HepG2 (cell line): ENCODE results near the gene GUK1. TPM values are rescaled to one million over a fixed set of nuclear protein-coding genes. Genes with fewer than 3 reads are reported as not detected.

Experiments used
- ARID3A ChIP-seq: IDR thresholded peaks from 2 replicates; pipeline ENCODE4 v1.6.1; 2012; ENCODE audit warnings: low read depth, low read length, improper control_type of control experiment
- ARID5B ChIP-seq: IDR thresholded peaks from 2 replicates; pipeline ENCODE4 v1.4.0; 2020; ENCODE audit warnings: mild to moderate bottlenecking, missing genetic modification reagents
- ATF3 ChIP-seq: sonication (generic); formaldehyde crosslinking; IDR thresholded peaks from 2 replicates; pipeline ENCODE4 v1.4.0; 2020; ENCODE audit warnings: missing genetic modification reagents
- BCL6 ChIP-seq: IDR thresholded peaks from 2 replicates; pipeline ENCODE4 v1.6.1; 2016; ENCODE audit warnings: missing genetic modification reagents, missing compliant biosample characterization
- CREB1 ChIP-seq, 2 experiments: fragments of 450-650 bp in 1 of 2; IDR thresholded peaks; 2 replicates each; pipeline ENCODE4 v1.6.1; 2016 to 2017; ENCODE audit warnings: control low read depth in 1 of 2, mild to moderate bottlenecking in 1 of 2, missing compliant biosample characterization in 1 of 2, missing genetic modification characterization in 1 of 2
- CREM ChIP-seq, 2 experiments: sonication (generic) in 1 of 2; formaldehyde crosslinking in 1 of 2; IDR thresholded peaks; 2 replicates each; pipeline versions ENCODE4 v1.4.0 to v1.6.1; 2016 to 2020; ENCODE audit warnings: antibody characterized with exemption in 1 of 2, mild to moderate bottlenecking in 1 of 2, missing genetic modification reagents in 1 of 2
- DRAP1 ChIP-seq: IDR thresholded peaks from 2 replicates; pipeline ENCODE4 v1.6.1; 2016; ENCODE audit warnings: missing genetic modification reagents, missing compliant biosample characterization
- ELF3 ChIP-seq: IDR thresholded peaks from 2 replicates; pipeline ENCODE4 v1.6.1; 2016; ENCODE audit warnings: missing genetic modification reagents, missing compliant biosample characterization
- EP300 ChIP-seq, 3 experiments: sonication (generic) in 1 of 3; formaldehyde crosslinking in 1 of 3; IDR thresholded peaks; 2 replicates each; pipeline versions ENCODE4 v1.5.1 to v1.6.1; 2011 to 2020; ENCODE audit warnings: low read depth in 2 of 3, low read length in 2 of 3, borderline replicate concordance in 1 of 3, improper control_type of control experiment in 1 of 3, mild to moderate bottlenecking in 1 of 3, missing genetic modification reagents in 1 of 3, moderate library complexity in 1 of 3
- GTF2F1 ChIP-seq: fragments of 150-350 bp; IDR thresholded peaks from 2 replicates; pipeline ENCODE4 v1.6.1; 2014; ENCODE audit warnings: low read length
- HOXA3 ChIP-seq: sonication (generic); formaldehyde crosslinking; IDR thresholded peaks from 2 replicates; pipeline ENCODE4 v1.5.0; 2020; ENCODE audit warnings: missing genetic modification reagents
- IRF2 ChIP-seq: IDR thresholded peaks from 2 replicates; pipeline ENCODE4 v1.6.1; 2018; ENCODE audit warnings: missing genetic modification reagents, missing compliant biosample characterization
- POLR2A ChIP-seq, 2 experiments: IDR thresholded peaks; 2 replicates each; pipeline ENCODE4 v1.6.1; 2011; ENCODE audit warnings: low read depth in 2 of 2, low read length in 2 of 2, mild to moderate bottlenecking in 1 of 2, moderate library complexity in 1 of 2; ENCODE audit not compliant: insufficient read depth in 1 of 2
- PPARG ChIP-seq: conservative IDR thresholded peaks from 2 replicates; pipeline ENCODE4 v1.6.1; 2016; ENCODE audit warnings: missing biosample characterization, missing genetic modification reagents
- SNAI1 ChIP-seq: sonication (generic); formaldehyde crosslinking; IDR thresholded peaks from 2 replicates; pipeline ENCODE4 v1.5.0; 2020; ENCODE audit warnings: mild to moderate bottlenecking, missing genetic modification reagents, borderline replicate concordance
- SOX6 ChIP-seq, 2 experiments: fragments of 450-650 bp in 1 of 2; sonication (generic) in 1 of 2; formaldehyde crosslinking in 1 of 2; IDR thresholded peaks; 2 replicates each; pipeline versions ENCODE4 v1.4.0 to v1.6.1; 2017 to 2020; ENCODE audit warnings: antibody characterized with exemption in 1 of 2, mild to moderate bottlenecking in 1 of 2, missing genetic modification reagents in 1 of 2
- SPEN ChIP-seq: sonication (generic); formaldehyde crosslinking; IDR thresholded peaks from 2 replicates; pipeline ENCODE4 v1.5.1; 2020; ENCODE audit warnings: low read depth, mild to moderate bottlenecking, missing genetic modification reagents
- TBX2 ChIP-seq: sonication (generic); formaldehyde crosslinking; IDR thresholded peaks from 2 replicates; pipeline ENCODE4 v1.5.0; 2020; ENCODE audit warnings: missing genetic modification reagents, mild to moderate bottlenecking, borderline replicate concordance
- TEAD3 ChIP-seq: optimal IDR thresholded peaks from 2 replicates; pipeline ENCODE3; 2016; ENCODE audit warnings: borderline replicate concordance
- THAP11 ChIP-seq: IDR thresholded peaks from 2 replicates; pipeline ENCODE4 v1.6.1; 2016; ENCODE audit warnings: missing biosample characterization, missing genetic modification reagents
- ZNF251 ChIP-seq: sonication (generic); formaldehyde crosslinking; IDR thresholded peaks from 2 replicates; pipeline ENCODE4 v1.9.0; 2021; ENCODE audit warnings: mild to moderate bottlenecking, missing genetic modification reagents
- ZNF615 ChIP-seq: sonication (generic); formaldehyde crosslinking; IDR thresholded peaks from 2 replicates; pipeline ENCODE4 v1.5.0; 2020; ENCODE audit warnings: mild to moderate bottlenecking, missing genetic modification reagents, borderline replicate concordance
- ZNF713 ChIP-seq: sonication (generic); formaldehyde crosslinking; IDR thresholded peaks from 2 replicates; pipeline ENCODE4 v1.4.0; 2020; ENCODE audit warnings: mild to moderate bottlenecking, missing genetic modification reagents
- ZNF841 ChIP-seq: sonication (generic); formaldehyde crosslinking; IDR thresholded peaks from 2 replicates; pipeline ENCODE4 v1.8.1; 2023; ENCODE audit warnings: missing genetic modification reagents, borderline replicate concordance
- polyA plus RNA-seq, 8 experiments: library from polyadenylated mRNA; depleted of rRNA in 3 of 8; stranded (reverse) in 7 of 8; unstranded in 1 of 8; fragments of >200 nt; fragmentation: Illumina TruSeq in 4 of 8; extraction: Trizol in 4 of 8; gene quantifications; 2 replicates each; pipeline versions ENCODE4 v1.2.1 to v1.2.3, GENCODE V29; 2011 to 2016; ENCODE audit warnings: low read depth in 4 of 8, missing spikeins in 1 of 8, mixed read lengths in 1 of 8; ENCODE audit not compliant: insufficient read depth in 1 of 8
- total RNA-seq, 5 experiments: library from RNA; depleted of rRNA; stranded (reverse); fragments of >200 nt; fragmentation: Illumina TruSeq; extraction: Trizol; gene quantifications; 2 replicates each; pipeline ENCODE4 v1.2.3, GENCODE V29; 2016; ENCODE audit warnings: low read depth in 1 of 5

GUK1 gene
- total and polyA plus RNA-seq, 2 of the 13 experiments (the other 11 are each of a cell fraction or from before 2014, with no cell fraction given) = 116 to 154 TPM

GRCh38 chr1:228109962-228110488, 30.1 kb upstream of the GUK1 start (continued):
- TF ChIP-seq ARID5B (CRISPR knock-in tag) = peak; percentile 64; the same call in 1 of the 2 replicates
- no peak for TF ChIP-seq ZNF615 (CRISPR knock-in tag)
- TF ChIP-seq GTF2F1 = no peak
- peak; percentile 27; the same call in 1 of the 2 replicates for TF ChIP-seq HOXA3 (CRISPR knock-in tag)
- TF ChIP-seq ARID3A = peak; percentile 12; the same call in 1 of the 2 replicates
- peak; percentile 97 for TF ChIP-seq TEAD3 (CRISPR knock-in tag)
- TF ChIP-seq CREM (IDR thresholded peaks at IDR 0.05) = peak; percentile 36; the same call in 1 of the 2 replicates
- no peak for TF ChIP-seq CREM (CRISPR knock-in tag; IDR thresholded peaks at IDR 0.05)
- TF ChIP-seq POLR2A (IDR thresholded peaks at IDR 0.05; ENCODE audit: insufficient read depth in 1 of 2, low read depth in 2 of 2, low read length in 2 of 2) = peak in 1 of 2 experiments; percentile 77; a peak in 2 of 4 replicates
- TF ChIP-seq EP300 (IDR thresholded peaks at IDR 0.05; ENCODE audit: low read depth in 2 of 2, low read length in 2 of 2) = no peak
- 0 out of 2 replicates have a peak, but pooled peaks have one; percentile 11 for TF ChIP-seq EP300 (CRISPR knock-in tag; IDR thresholded peaks at IDR 0.05; ENCODE audit: borderline replicate concordance)
- TF ChIP-seq SOX6 (IDR thresholded peaks at IDR 0.05) = no peak
- peak; percentile 67 for TF ChIP-seq SOX6 (CRISPR knock-in tag; IDR thresholded peaks at IDR 0.05)
- 0 out of 2 replicates have a peak, but pooled peaks have one; percentile 14 for TF ChIP-seq IRF2 (CRISPR knock-in tag)
- TF ChIP-seq CREB1 (IDR thresholded peaks at IDR 0.05) = no peak
- TF ChIP-seq CREB1 (CRISPR knock-in tag; IDR thresholded peaks at IDR 0.05) = peak; percentile 46; the same call in 1 of the 2 replicates
- 0 out of 2 replicates have a peak, but pooled peaks have one; percentile 14 for TF ChIP-seq TBX2 (CRISPR knock-in tag)
- TF ChIP-seq ZNF713 (CRISPR knock-in tag) = no peak
- peak; percentile 31; the same call in 1 of the 2 replicates for TF ChIP-seq DRAP1 (CRISPR knock-in tag)
- TF ChIP-seq BCL6 (CRISPR knock-in tag) = 0 out of 2 replicates have a peak, but pooled peaks have one; percentile 13
- no peak for TF ChIP-seq SNAI1 (CRISPR knock-in tag)
- 0 out of 2 replicates have a peak, but pooled peaks have one; percentile 27 for TF ChIP-seq SPEN (CRISPR knock-in tag)
- TF ChIP-seq ZNF251 (CRISPR knock-in tag) = no peak
- TF ChIP-seq ELF3 (CRISPR knock-in tag) = peak; percentile 50; the same call in 1 of the 2 replicates
- TF ChIP-seq PPARG (CRISPR knock-in tag) = 0 out of 2 replicates have a peak, but pooled peaks have one; percentile 33
- no peak for TF ChIP-seq ZNF841 (CRISPR knock-in tag)
- TF ChIP-seq THAP11 (CRISPR knock-in tag) = peak; percentile 53; the same call in 1 of the 2 replicates
- no peak for TF ChIP-seq ATF3 (CRISPR knock-in tag)
